HG03159 (cell line): Measurements from ENCODE around the gene DHRS11.

Experiments
- ATAC-seq: cut with Tn5 transposase; IDR thresholded peaks from one replicate; pipeline ENCODE4 v1.9.1; 2021; ENCODE audit warnings: mild to moderate bottlenecking, moderate library complexity; ENCODE audit not compliant: unreplicated experiment

The DHRS11 gene

GRCh38 chr17:36613155-36613554 lies 21.5 kb downstream of the DHRS11 start:
- no peak for ATAC-seq

- ATAC-seq = no peak
Measured at GRCh38 chr17:36614081-36614480, 22.4 kb downstream of the DHRS11 start.

DNA sequence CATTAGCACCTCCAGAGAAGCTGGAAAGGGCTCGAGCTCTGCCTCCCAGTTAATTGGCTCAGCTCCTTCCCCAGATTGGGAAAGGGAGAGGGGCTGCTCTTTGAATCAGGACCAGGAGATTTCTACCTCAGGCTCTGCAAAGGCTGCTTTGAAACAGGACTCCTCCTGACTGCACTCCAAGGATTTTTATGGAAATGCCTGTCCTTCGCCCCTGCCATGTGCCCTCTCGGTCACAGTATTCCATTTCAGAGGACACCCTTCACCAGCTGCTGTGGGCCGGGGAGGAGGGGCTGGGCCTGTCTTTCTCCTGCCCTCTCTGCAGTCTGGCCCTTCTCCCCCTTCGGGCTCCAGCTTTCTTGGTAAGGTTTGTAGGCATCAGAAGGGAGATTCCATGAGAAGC lies 23.3 kb downstream of the DHRS11 start:
- ATAC-seq = no peak

DNA sequence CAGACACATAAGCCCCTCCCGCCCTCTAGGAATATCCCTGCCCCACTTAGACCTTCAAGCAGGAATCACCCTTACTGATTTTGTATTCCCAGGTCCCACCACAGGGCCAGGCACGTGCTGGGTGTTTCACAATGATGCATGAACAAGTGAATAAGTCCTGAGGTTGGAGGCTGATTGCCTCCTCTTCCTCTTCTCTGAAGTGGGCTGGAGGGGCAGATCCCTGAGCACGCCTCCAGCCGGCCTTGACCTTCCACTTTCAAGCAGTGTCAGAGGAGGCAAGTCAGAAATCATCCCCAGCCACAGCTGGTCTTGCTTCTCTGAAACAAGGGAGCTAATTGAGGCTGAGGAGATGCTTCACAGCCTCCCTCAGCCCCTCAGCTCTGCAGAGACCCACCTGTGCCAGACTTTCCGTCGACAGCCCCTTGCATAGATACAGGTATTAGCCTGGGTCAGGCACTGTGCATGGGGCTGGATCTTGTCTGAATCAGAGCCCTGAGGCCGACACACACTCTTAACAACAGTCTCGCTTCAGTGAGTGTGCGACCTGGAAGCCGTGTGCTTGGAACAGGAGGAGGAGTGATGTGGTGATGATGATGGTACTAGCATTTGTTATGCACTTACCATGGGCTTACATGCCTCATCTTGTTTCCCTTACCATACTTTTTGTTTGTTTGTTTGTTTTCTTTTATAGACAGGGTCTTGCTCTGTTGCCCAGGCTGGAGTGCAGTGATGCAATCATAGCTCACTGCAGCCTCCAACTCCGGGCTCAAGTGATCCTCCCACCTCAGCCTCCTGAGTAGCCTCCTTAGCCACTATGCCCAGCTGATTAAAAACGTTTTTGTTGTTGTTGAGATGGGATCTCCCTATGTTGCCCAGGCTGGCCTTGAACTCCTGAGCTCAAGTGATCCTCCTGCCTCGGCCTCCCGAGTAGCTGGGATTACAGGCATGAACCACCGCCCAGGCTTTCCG lies 24.7 kb downstream of the DHRS11 start:
- ATAC-seq = no peak

DNA sequence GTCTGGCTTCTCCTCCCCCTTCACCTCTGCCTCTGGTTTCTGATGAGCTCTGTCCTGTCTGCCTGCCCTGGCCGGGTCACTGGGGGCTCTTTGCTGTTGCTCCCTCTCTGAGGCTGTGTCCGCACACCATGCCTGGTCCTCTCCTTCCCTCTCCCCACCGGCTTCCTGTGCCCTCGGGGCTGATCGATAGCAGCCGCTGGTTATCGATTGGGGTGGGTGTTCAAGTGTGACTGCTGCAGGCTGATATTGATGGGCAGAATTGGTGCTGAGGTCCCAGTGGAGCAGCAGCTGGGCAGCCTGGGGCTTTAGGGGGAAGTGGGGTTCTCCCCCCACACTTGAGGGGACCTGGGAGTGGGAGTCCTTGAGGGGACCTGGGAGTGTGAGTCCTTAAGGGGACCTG lies 26.1 kb downstream of the DHRS11 start:
- ATAC-seq = no peak

DNA sequence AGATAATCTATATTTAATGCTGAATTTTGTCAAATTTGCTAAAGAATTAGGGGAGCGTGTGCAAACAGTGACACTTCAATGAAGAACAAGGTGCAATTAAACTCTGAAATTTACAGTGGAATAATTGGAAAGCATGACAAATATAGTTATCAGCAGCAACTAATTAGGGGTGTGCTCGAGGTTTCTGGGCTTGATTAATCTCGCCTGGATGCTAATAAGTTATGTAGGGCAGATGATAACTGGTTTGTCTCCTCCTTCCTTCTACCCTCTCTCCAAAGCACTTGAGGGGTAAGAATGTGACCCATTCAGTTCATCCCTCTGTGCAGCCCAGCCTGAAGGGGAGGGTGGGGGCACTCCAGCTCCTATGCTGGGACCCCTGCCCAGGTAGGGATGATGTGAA lies 31.6 kb downstream of the DHRS11 start:
- ATAC-seq = no peak

- ATAC-seq = no peak
Measured at GRCh38 chr17:36625188-36625587, 33.5 kb downstream of the DHRS11 start.

DNA sequence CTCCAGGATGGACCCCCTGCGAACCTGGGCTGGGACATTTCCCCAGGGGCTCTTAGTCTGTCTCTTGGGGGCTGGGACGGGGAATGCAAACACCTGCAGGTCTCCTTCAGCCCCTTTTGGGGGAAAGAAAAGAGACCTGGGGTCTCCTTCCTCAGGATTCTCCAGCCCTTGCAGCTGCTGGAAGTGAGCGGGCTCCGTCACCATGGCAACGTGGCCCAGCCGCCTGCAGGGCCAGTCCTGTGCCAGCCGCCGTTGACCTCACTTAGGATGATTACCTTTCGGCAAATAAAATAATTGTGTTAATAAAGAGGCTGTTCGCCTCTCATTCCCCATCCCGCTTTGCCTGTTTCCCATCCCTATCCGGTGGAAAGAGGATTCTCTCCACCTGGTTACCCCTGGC lies 35.4 kb downstream of the DHRS11 start:
- ATAC-seq = no peak

DNA sequence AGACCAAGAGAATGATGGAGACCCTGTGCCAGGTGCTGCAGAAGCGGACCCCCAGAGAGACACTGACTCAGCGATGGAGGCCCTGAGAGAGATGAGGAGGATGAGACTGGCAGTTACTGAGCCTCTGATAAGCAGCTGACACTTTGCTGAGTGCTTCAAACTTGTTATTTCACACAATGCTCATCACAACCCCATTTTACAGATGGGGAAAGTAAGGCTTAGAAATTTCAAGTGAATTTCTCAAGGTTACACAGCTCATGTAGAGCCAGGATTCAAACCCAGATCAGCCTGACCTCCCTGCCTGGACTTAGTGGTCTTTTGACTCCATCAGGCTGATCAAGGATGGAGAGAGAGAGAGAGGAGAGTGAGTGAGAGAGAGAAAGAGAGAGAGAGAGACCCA lies 36.9 kb downstream of the DHRS11 start:
- ATAC-seq = no peak

DNA sequence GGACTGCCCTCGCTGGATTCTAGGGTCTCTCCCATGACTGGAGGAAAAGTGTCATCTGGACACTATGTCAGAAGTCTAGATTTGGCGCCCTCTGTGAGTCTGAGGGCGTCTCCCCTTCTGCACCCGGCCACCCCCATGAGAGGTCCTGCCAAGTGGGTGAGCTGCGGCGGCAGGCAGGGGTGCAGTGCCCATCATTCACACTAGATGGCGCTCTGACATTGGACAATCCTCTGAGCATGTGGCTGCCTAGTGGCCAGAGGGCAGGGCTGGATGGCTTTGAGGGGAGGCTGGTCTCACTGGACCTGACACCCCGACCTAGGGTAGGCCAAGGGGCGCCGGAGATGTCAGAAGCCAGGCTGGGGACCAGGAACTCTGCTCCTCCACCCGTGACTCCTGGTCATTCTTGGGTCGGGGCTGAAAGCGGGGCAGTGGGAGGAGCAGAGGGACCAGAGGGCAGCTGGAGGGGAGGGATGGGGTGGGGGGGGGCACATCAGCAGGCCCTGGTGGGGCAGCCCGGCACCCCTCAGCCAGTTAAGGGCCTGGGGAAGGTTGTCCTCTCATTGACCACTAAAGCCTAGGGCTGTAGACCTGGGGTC lies 37.7 kb downstream of the DHRS11 start:
- ATAC-seq = no peak

- no peak for ATAC-seq
Measured at GRCh38 chr17:36629970-36630502, 38.4 kb downstream of the DHRS11 start.

GRCh38 chr17:36631022-36631421 lies 39.3 kb downstream of the DHRS11 start:
- no peak for ATAC-seq

- ATAC-seq = no peak
Measured at GRCh38 chr17:36632916-36633771, 41.5 kb downstream of the DHRS11 start.

- no peak for ATAC-seq
Measured at GRCh38 chr17:36640346-36640745, 48.7 kb downstream of the DHRS11 start.

DNA sequence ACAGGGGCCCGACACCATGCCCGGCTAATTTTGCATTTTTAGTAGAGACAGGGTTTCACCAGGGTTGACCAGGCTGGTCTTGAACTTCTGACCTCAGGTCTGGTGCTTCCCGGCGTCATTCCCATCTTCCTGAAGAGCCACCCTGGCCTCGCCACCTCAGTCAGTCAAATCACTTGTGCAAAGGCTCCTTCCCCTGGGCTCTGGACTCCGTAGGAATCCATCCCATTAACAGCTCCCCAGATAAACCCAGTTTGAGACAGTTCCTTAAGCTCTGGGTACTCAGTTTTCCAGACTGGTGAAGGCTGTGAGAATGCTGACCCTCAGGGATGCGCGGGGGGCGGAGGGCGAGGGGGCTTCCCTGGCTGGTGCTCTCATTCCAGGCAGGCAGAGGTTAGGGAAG lies 49.2 kb downstream of the DHRS11 start:
- ATAC-seq = no peak

- ATAC-seq = no peak
Measured at GRCh38 chr17:36641331-36641876, 49.7 kb downstream of the DHRS11 start.

GRCh38 chr17:36641877-36642845 lies 50.5 kb downstream of the DHRS11 start:
- ATAC-seq = no peak

GRCh38 chr17:36643086-36643685 lies 51.5 kb downstream of the DHRS11 start:
- no peak for ATAC-seq

DNA sequence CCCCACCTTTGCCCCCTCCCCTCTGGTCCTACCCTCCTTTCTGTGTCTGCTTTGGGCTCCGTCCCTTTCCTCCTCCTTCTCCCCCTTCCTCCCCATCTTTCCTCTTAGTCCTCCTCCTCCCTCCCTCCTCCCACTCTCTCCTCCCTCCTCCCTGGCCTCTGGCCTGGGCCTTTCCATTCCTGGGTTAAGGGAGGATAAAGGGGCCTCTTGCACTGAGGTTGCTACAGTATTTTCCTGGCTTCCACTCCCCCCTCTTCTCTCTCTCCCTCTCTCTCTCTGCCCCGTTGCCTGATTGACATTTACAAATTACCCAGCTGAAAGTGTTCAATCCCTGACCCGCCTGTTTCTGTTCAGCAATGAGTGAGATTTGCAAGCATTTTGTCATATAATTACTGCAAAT lies 53.7 kb downstream of the DHRS11 start:
- no peak for ATAC-seq
